Neutrophil (primary cell): ENCODE results near the gene ERMP1.

Experiments
- H3K27ac ChIP-seq: fragments of 200-600 bp; sonication (generic); 2 replicates; pipeline ENCODE4 v1.5.1; 2016; ENCODE audit warnings: mild to moderate bottlenecking, moderate library complexity
- H3K27me3 ChIP-seq: fragments of 200-600 bp; sonication (generic); 2 replicates; pipeline ENCODE4 v1.6.0; 2016; ENCODE audit warnings: mild to moderate bottlenecking
- H3K36me3 ChIP-seq: fragments of 200-600 bp; sonication (generic); 2 replicates; pipeline ENCODE4 v1.5.1; 2017
- H3K4me1 ChIP-seq, 2 experiments: fragments of 200-600 bp in 1 of 2; sonication (generic) in 1 of 2; 1 replicate in 1 of 2; 2 replicates in 1 of 2; pipeline versions ENCODE4 v1.5.1 to v1.6.1; 2013 to 2016; ENCODE audit warnings: low read depth in 1 of 2, low read length in 1 of 2, mild to moderate bottlenecking in 1 of 2, moderate library complexity in 1 of 2; ENCODE audit not compliant: control insufficient read depth in 1 of 2, insufficient read depth in 1 of 2
- H3K4me3 ChIP-seq, 2 experiments: fragments of 200-600 bp in 1 of 2; sonication (generic) in 1 of 2; 1 replicate in 1 of 2; 2 replicates in 1 of 2; pipeline ENCODE4 v1.5.1; 2013 to 2016; ENCODE audit warnings: low read depth in 1 of 2, low read length in 1 of 2, mild to moderate bottlenecking in 1 of 2, moderate library complexity in 1 of 2
- H3K9me3 ChIP-seq: fragments of 200-600 bp; sonication (generic); 2 replicates; pipeline ENCODE4 v1.5.1; 2016
- TF ChIP-seq, protein P1 (sequence below): fragments of 200-600 bp; sonication (generic); IDR thresholded peaks from 2 replicates; pipeline ENCODE4 v1.5.1; 2016; ENCODE audit warnings: antibody characterized with exemption

Gene ERMP1

DNA sequence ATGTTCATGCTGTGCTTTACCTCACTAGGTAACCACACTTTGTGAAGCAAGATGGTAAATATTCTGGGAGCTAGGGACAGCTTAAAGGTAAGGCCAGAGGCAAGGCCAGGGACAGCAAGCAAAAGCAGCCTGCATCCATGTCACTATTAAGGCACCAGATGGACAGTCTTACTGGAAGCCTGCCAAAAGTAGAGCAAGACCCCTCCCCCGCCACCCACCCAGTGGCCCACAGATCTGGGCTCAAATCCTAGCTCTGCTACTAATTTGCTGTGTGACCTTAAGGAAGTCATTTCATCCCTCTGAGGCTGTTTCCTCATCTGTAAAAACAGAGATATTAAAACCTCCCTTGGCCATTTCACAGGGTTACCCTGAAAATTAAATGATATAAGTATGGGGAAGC lies 13.2 kb upstream of the ERMP1 start:
- Histone ChIP-seq H3K27ac (no peak overlapping the region), H3K4me1 (peaks cover 5 to 7% of the 10 kb centered on the region in 2 experiments), H3K4me3 (no peak overlapping the region), H3K9me3 (no peaks in the 10 kb centered on the region), H3K27me3 (peaks cover 22% of the 10 kb centered on the region), H3K36me3 (no peaks in the 10 kb centered on the region)
- TF ChIP-seq, protein P1, sequence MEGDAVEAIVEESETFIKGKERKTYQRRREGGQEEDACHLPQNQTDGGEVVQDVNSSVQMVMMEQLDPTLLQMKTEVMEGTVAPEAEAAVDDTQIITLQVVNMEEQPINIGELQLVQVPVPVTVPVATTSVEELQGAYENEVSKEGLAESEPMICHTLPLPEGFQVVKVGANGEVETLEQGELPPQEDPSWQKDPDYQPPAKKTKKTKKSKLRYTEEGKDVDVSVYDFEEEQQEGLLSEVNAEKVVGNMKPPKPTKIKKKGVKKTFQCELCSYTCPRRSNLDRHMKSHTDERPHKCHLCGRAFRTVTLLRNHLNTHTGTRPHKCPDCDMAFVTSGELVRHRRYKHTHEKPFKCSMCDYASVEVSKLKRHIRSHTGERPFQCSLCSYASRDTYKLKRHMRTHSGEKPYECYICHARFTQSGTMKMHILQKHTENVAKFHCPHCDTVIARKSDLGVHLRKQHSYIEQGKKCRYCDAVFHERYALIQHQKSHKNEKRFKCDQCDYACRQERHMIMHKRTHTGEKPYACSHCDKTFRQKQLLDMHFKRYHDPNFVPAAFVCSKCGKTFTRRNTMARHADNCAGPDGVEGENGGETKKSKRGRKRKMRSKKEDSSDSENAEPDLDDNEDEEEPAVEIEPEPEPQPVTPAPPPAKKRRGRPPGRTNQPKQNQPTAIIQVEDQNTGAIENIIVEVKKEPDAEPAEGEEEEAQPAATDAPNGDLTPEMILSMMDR: no peak

DNA sequence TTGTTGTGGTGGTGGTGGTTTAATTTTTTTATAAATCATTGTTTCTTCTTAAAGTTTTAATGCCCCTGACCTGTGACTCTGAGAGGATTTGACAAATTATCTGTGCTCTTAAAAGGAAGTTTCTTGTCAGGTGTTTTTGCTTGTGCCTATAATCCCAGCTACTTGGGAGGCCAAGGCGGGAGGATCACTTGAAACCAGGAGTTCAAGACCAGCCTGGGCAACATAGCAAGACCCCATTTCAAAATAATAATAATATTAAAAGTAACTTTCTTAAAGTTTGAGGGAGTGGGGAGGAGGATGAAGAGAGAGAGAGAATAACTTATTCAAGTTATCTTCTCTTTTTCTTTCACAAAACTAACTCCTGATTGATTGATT lies 12.2 kb upstream of the ERMP1 start:
- peaks cover 22% of the 10 kb centered on the region for H3K27me3 ChIP-seq
- no peak overlapping the region for H3K27ac ChIP-seq
- no peak overlapping the region for H3K4me3 ChIP-seq
- no peaks in the 10 kb centered on the region for H3K9me3 ChIP-seq
- TF ChIP-seq, protein P1: no peak
- no peaks in the 10 kb centered on the region for H3K36me3 ChIP-seq
- peaks cover 5 to 7% of the 10 kb centered on the region in 2 experiments for H3K4me1 ChIP-seq

DNA sequence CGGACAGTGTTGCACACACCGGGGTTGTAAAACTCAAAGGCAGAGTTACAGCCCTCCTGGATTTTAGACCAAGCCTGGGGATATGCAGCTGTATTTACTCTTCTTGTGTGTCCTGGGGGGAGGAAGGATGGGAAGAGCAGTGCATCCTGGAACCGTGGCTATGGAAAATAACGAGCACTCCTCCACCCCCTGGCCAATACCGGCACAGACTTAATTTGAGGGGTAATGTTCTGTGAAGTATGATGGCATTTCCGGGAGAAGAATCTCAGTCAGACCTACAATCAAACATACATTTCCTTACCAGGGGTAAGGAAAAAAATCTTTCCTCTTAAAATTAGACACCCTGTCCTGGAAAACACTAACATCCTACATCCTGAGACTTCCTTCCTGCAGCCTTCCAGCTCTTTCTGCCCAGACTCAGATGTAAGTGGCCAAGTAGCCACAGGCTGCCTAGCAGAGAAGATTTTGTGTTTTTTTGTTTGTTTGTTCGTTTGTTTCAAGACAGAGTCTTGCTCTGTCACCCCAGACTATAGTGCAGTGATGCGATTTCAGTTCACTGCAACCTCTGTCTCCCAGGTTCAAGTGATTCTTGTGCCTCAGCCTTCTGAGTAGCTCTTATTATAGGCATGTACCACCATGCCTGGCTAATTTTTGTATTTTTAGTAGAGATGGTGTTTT lies 11.0 kb upstream of the ERMP1 start:
- Histone ChIP-seq H3K27me3 (peaks cover 22% of the 10 kb centered on the region), H3K27ac (no peak overlapping the region), H3K36me3 (no peaks in the 10 kb centered on the region), H3K4me3 (no peak overlapping the region), H3K4me1 (peaks cover 7 to 9% of the 10 kb centered on the region in 2 experiments), H3K9me3 (no peaks in the 10 kb centered on the region)
- TF ChIP-seq, protein P1: no peak

DNA sequence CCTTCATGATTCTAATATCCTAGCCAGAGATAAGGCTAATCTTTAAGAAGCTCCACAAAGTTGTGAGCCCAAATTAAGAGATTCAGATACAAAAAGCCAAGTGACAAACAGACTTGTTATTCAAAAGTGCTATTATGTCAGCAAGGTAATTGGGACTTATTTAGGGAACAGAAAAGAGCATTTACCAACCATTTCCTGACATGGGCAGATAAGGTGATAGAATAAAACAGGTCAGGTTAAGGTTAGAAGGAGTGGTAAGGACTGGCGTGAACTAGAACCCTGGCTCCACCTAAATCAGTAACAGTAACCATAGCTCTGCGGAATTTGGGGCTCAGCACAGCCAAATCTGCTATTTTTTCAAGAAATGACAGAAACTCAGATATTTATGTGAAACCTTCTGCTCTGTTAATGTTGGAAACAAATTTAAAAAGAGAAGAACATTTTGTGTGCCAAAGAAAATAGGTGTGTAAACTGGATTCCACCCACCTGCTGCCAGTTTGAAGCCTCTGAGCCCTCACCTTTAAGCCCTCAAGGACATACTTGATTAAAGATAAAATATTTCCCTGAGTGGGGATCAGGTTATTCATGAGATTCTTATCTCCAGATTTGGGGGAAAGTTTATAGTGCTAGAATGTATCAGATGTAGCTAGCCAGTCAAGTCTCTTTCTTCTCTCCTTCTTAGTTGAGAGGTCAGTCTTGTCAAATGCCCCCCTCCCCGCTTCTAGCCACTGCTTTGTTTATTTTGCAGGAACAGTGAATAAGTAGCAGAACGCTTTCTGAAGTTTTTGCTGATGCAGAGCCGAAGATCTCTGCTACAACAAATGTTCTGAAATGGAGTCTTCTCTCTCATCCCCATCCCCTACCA lies 10.2 kb upstream of the ERMP1 start:
- TF ChIP-seq, protein P1: no peak
- Histone ChIP-seq H3K36me3 (no peaks in the 10 kb centered on the region), H3K9me3 (no peaks in the 10 kb centered on the region), H3K27me3 (peaks cover 22% of the 10 kb centered on the region), H3K4me3 (no peak overlapping the region), H3K27ac (no peak overlapping the region), H3K4me1 (peaks cover 7 to 9% of the 10 kb centered on the region in 2 experiments)

DNA sequence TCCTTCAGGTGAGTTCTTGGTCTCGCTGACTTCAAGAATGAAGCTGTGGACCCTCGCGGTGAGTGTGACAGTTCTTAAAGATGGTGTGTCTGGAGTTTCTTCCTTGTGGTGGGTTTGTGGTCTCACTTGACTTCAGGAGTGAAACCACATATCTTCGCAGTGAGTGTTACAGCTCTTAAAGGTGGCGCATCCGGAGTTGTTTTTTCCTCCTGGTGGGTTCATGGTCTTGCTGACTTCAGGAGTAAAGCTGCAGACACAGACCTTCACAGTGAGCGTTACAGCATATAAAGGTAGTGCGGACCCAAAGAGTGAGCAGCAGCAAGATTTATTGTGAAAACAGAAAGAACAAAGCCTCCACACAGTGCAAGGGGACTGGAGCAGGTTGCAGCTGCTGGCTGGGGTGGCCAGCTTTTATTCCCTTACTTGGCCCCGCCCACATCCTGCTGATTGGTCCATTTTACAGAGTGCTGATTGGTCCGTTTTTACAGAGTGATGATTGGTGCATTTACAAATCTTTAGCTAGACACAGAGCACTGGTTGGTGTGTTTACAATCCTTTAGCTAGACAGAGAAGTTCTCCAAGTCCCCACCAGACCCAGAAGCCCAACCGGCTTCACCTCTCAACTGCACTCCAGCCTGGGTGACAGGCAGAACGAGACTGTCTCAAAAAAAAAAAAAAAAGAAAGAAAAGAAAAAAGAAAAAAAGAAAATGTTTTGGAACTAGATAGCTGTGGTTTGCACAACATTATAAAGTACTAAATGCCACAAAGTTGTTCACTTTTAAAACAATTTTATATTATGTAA lies 9.1 kb upstream of the ERMP1 start:
- H3K27ac ChIP-seq: no peak overlapping the region
- peaks cover 7 to 9% of the 10 kb centered on the region in 2 experiments for H3K4me1 ChIP-seq
- H3K36me3 ChIP-seq: no peaks in the 10 kb centered on the region
- TF ChIP-seq, protein P1: no peak
- peaks cover 22% of the 10 kb centered on the region for H3K27me3 ChIP-seq
- H3K4me3 ChIP-seq: no peak overlapping the region
- H3K9me3 ChIP-seq: no peaks in the 10 kb centered on the region
